ENCODE measurements around the gene MBOAT1. TPM values are rescaled to one million over a fixed set of nuclear protein-coding genes. Genes with fewer than 3 reads are reported as not detected.

Gene MBOAT1
- total RNA-seq, 2 donors from 2014 or later = 4.6 to 10.1 TPM

DNA sequence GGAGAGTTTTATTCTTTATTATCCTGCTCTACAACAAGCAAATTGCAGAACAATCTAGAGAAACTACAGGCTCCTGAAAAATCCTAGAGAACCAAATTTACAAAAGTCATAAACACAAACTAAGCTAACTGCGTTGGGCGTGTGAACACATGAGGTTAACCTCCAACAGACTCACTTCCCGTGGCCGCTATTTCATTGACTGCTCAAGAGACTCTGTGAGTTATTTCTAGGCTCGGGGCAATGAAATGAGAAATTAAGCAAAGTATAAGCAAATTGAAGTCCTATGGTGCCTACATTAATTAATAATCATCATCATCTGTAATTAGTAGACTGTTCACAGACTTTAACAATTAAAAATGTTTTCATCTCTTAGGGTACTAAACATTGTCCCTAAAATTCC is 100.0 kb downstream of the MBOAT1 start:
- Histone ChIP-seq H3K27ac (no peak overlapping the region), H3K27me3 (no peaks in the 10 kb centered on the region), H3K9me3 (no peaks in the 10 kb centered on the region), H3K4me3 (no peak overlapping the region), H3K4me1 (no peaks in the 10 kb centered on the region), H3K36me3 (replicated peaks in 1 of 2; ENCODE audit: insufficient read depth in 1 of 2, low read depth in 2 of 2) (peaks cover 0 to 3% of the 10 kb centered on the region in 2 donors)
- intact Hi-C loops (cut with DNase I) = no loop called here
- WGBS, 2 donors = 81 to 86% methylated on average over 5 of the region's 5 CpGs
- ATAC-seq (no peak), DNase-seq (no peak)
- no peak for TF ChIP-seq POLR2A (IDR thresholded peaks at IDR 0.05)
- TF ChIP-seq, protein P1, sequence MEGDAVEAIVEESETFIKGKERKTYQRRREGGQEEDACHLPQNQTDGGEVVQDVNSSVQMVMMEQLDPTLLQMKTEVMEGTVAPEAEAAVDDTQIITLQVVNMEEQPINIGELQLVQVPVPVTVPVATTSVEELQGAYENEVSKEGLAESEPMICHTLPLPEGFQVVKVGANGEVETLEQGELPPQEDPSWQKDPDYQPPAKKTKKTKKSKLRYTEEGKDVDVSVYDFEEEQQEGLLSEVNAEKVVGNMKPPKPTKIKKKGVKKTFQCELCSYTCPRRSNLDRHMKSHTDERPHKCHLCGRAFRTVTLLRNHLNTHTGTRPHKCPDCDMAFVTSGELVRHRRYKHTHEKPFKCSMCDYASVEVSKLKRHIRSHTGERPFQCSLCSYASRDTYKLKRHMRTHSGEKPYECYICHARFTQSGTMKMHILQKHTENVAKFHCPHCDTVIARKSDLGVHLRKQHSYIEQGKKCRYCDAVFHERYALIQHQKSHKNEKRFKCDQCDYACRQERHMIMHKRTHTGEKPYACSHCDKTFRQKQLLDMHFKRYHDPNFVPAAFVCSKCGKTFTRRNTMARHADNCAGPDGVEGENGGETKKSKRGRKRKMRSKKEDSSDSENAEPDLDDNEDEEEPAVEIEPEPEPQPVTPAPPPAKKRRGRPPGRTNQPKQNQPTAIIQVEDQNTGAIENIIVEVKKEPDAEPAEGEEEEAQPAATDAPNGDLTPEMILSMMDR (IDR thresholded peaks at IDR 0.05) = no peak

DNA sequence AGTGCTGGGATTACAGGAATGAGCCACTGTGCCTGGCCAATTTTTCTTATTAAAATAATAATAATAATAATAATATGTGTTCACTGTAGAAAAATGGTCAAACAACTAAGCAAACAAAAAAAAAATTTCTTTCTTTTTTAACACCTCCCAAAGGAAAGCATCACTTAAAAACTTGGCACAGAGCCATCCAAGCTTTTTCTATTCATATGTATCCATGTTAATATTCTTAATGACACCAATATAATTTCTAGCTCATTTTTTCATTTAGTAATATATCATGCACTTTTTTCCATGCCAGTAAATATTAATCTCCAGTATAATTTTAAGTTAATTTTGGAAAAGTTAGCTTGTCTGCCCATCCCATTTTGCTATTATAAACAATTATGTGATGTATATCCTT is 101.8 kb downstream of the MBOAT1 start:
- ATAC-seq (no peak), DNase-seq (no peak)
- no peak for TF ChIP-seq POLR2A (IDR thresholded peaks at IDR 0.05)
- TF ChIP-seq, protein P1 (IDR thresholded peaks at IDR 0.05) = no peak
- intact Hi-C loops (cut with DNase I) = no loop called here
- no peaks in the 10 kb centered on the region for H3K9me3 ChIP-seq
- H3K4me1 ChIP-seq = no peaks in the 10 kb centered on the region
- H3K27ac ChIP-seq = no peak overlapping the region
- no peak overlapping the region for H3K4me3 ChIP-seq
- no peaks in the 10 kb centered on the region for H3K27me3 ChIP-seq
- peaks cover 0 to 3% of the 10 kb centered on the region in 2 donors for H3K36me3 ChIP-seq (replicated peaks in 1 of 2; ENCODE audit: insufficient read depth in 1 of 2, low read depth in 2 of 2)

DNA sequence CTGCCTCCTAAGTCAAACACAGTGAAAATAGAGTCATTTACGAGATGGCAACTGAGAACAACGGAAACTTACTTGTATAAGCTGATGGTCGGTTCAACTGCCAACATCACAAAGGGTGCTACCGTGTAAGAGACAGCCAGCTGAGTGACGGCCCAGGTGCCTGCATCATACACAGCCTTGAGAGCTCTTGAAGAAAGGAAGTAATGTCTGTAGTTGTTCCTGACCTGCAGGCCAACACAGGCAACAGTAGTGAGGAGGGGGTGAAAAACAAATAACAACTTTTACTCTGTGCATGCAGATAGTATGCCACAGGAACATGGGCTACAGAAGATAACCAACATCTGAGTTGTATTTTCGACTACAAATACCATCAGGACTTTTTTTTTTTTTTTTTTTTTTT is 102.7 kb downstream of the MBOAT1 start:
- 89 to 90% methylated on average over 6 of the region's 6 CpGs for WGBS, 2 donors
- TF ChIP-seq, protein P1 (IDR thresholded peaks at IDR 0.05) = no peak
- no peak for TF ChIP-seq POLR2A (IDR thresholded peaks at IDR 0.05)
- H3K4me1 ChIP-seq = no peaks in the 10 kb centered on the region
- H3K36me3 ChIP-seq (replicated peaks in 1 of 2; ENCODE audit: insufficient read depth in 1 of 2, low read depth in 2 of 2) = peaks cover 0 to 3% of the 10 kb centered on the region in 2 donors
- H3K4me3 ChIP-seq = no peak overlapping the region
- DNase-seq = no peak
- no peak for ATAC-seq
- no peaks in the 10 kb centered on the region for H3K9me3 ChIP-seq
- intact Hi-C loops (cut with DNase I) = no loop called here
- no peaks in the 10 kb centered on the region for H3K27me3 ChIP-seq
- no peak overlapping the region for H3K27ac ChIP-seq

DNA sequence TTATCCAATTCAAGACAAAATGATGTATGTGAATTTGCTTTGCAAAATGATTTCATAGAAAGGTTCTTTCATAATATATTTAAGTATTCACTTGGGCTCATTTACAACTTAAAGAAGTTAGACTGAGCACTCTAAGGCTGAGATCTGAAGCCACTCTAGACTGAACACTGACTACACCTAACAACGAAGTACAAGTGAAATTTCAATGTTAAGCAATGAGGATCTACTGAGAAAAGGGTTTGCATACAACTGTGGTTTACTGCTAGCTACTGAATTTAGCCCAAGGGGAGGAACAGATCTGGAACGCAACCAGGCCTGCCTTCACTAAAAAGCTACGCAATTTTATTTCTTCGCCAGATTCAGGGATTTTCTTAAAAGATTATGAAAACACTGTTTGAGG is 106.4 kb downstream of the MBOAT1 start:
- Histone ChIP-seq H3K36me3 (replicated peaks in 1 of 2; ENCODE audit: insufficient read depth in 1 of 2, low read depth in 2 of 2) (peaks cover 0 to 3% of the 10 kb centered on the region in 2 donors), H3K4me3 (no peak overlapping the region), H3K27ac (no peak overlapping the region), H3K27me3 (no peaks in the 10 kb centered on the region), H3K9me3 (no peaks in the 10 kb centered on the region), H3K4me1 (no peaks in the 10 kb centered on the region)
- ATAC-seq = no peak
- WGBS, 2 donors = 94 to 95% methylated on average over 4 of the region's 4 CpGs
- intact Hi-C loops (cut with DNase I) = no loop called here
- DNase-seq = no peak
- no peak for TF ChIP-seq POLR2A (IDR thresholded peaks at IDR 0.05)
- TF ChIP-seq, protein P1 (IDR thresholded peaks at IDR 0.05) = no peak

DNA sequence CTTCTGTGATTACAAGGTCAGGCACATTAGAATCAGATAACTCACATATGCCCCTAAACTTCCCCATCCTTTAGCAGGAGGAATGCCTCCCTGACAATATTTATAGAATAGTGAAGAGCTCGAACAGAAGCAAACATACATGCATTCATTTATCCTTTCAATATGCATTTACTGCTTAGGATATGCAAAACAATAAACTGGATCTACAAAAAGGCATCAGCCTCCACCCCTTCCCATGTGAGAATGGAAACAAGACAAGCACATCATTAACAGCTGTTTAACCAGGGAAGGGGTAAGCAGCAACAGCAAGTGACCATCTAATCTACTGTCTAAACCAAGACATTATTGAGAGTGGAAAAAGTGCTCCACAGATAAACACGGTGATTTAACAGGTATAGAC is 107.6 kb downstream of the MBOAT1 start:
- H3K4me3 ChIP-seq = no peak overlapping the region
- H3K36me3 ChIP-seq (replicated peaks in 1 of 2; ENCODE audit: insufficient read depth in 1 of 2, low read depth in 2 of 2) = peaks cover 0 to 3% of the 10 kb centered on the region in 2 donors
- DNase-seq (no peak), ATAC-seq (no peak)
- no peaks in the 10 kb centered on the region for H3K4me1 ChIP-seq
- 55 to 92% methylated on average over 2 of the region's 2 CpGs for WGBS, 2 donors
- no peaks in the 10 kb centered on the region for H3K9me3 ChIP-seq
- TF ChIP-seq, protein P1 (IDR thresholded peaks at IDR 0.05) = no peak
- no peak for TF ChIP-seq POLR2A (IDR thresholded peaks at IDR 0.05)
- no peak overlapping the region for H3K27ac ChIP-seq
- H3K27me3 ChIP-seq = no peaks in the 10 kb centered on the region
- intact Hi-C loops (cut with DNase I) = no loop called here
